GM12878 (cell line): Measurements from ENCODE around the gene IL32.

Experiments used
- CTCF ChIP-seq, 3 experiments: IDR thresholded peaks in 2 of 3; conservative IDR thresholded peaks in 1 of 3; 2 replicates each; pipeline ENCODE4 v1.5.1; 2011; ENCODE audit warnings: low read depth in 3 of 3, low read length in 3 of 3, mild to moderate bottlenecking in 3 of 3, control low read depth in 2 of 3, moderate library complexity in 2 of 3, inconsistent platforms in 1 of 3, mixed read lengths in 1 of 3; ENCODE audit not compliant: control insufficient read depth in 2 of 3, insufficient read depth in 1 of 3; ENCODE audit errors: extremely low read depth in 1 of 3
- NR2C2 ChIP-seq: IDR thresholded peaks from 2 replicates; pipeline ENCODE4 v1.6.1; 2011; ENCODE audit warnings: borderline replicate concordance, low read depth; ENCODE audit not compliant: control insufficient read depth, insufficient read length
- POLR2AphosphoS5 ChIP-seq: IDR thresholded peaks from 2 replicates; pipeline ENCODE4 v1.6.1; 2011; ENCODE audit warnings: mild to moderate bottlenecking, low read length, inconsistent platforms
- SMC3 ChIP-seq: IDR thresholded peaks from 2 replicates; pipeline ENCODE4 v1.6.1; 2011; ENCODE audit warnings: low read length, improper control_type of control experiment, borderline replicate concordance
- ZNF24 ChIP-seq: fragments of 450-650 bp; IDR thresholded peaks from 2 replicates; pipeline ENCODE4 v1.6.1; 2017; ENCODE audit warnings: antibody characterized with exemption, mild to moderate bottlenecking
- ZNF384 ChIP-seq: IDR thresholded peaks from 2 replicates; pipeline ENCODE4 v1.6.1; 2012; ENCODE audit warnings: low read depth, mild to moderate bottlenecking, low read length, improper control_type of control experiment, borderline replicate concordance

- TF ChIP-seq NR2C2 (no peak), ZNF24 (no peak), SMC3 (no peak), POLR2AphosphoS5 (no peak), CTCF (IDR thresholded peaks at IDR 0.05 in 2 of 3, conservative IDR thresholded peaks at IDR 0.05 in 1 of 3; ENCODE audit: control insufficient read depth in 2 of 3, extremely low read depth in 1 of 3, insufficient read depth in 1 of 3, low read depth in 3 of 3, low read length in 3 of 3) (no peak), ZNF384 (no peak)
Measured at GRCh38 chr16:3112058-3112880, 46.8 kb downstream of the IL32 start, which contains the start of gene ZNF205.
